GM12801 (cell line): ENCODE results near the gene MAP4K3.

Experiments
- TF ChIP-seq, protein P1 (sequence below): IDR thresholded peaks from one replicate; pipeline ENCODE4 v1.5.1; 2011; ENCODE audit warnings: control low read depth; ENCODE audit not compliant: insufficient read length; ENCODE audit errors: extremely low read depth

Gene MAP4K3

DNA sequence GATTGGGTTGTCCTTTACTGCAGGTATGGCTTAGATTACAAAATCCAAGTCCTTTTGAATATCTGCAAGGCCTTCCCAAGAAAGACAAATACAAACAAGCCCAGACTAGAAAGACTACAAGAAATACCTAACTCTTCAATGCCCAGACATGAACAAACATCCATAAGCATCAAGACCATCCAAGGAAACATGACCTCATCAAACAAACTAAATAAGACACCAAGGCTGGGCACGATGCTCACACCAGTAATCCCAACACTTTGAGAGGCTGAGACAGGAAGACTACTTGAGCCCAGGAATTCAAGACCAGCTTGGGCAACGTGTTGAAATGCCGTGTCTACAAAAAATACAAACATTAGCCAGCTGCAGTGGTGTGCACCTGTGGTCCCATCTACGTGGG, 31.7 kb downstream of the MAP4K3 start:
- TF ChIP-seq, protein P1, sequence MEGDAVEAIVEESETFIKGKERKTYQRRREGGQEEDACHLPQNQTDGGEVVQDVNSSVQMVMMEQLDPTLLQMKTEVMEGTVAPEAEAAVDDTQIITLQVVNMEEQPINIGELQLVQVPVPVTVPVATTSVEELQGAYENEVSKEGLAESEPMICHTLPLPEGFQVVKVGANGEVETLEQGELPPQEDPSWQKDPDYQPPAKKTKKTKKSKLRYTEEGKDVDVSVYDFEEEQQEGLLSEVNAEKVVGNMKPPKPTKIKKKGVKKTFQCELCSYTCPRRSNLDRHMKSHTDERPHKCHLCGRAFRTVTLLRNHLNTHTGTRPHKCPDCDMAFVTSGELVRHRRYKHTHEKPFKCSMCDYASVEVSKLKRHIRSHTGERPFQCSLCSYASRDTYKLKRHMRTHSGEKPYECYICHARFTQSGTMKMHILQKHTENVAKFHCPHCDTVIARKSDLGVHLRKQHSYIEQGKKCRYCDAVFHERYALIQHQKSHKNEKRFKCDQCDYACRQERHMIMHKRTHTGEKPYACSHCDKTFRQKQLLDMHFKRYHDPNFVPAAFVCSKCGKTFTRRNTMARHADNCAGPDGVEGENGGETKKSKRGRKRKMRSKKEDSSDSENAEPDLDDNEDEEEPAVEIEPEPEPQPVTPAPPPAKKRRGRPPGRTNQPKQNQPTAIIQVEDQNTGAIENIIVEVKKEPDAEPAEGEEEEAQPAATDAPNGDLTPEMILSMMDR = no peak

GRCh38 chr2:39403311-39403710, 33.8 kb downstream of the MAP4K3 start:
- TF ChIP-seq, protein P1 = no peak

DNA sequence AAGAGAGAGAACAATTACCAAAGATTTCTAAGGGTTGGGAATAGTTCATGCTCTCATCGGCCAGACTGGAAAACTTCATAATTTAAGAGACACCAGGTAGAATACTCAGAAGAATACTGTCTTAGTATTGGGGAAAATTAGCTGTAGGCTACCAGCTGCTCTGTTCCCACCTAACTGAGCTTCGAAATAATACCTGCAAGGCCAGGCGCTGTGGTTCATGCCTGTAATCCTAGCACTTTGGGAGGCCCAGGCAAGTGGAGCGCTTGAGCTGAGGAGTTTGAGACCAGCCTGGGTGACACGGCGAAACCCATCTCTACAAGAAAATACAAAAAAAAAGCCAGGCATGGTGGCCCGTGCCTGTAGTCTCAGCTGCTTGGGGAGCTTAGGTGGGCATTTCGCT, 35.8 kb downstream of the MAP4K3 start:
- TF ChIP-seq, protein P1 = no peak

DNA sequence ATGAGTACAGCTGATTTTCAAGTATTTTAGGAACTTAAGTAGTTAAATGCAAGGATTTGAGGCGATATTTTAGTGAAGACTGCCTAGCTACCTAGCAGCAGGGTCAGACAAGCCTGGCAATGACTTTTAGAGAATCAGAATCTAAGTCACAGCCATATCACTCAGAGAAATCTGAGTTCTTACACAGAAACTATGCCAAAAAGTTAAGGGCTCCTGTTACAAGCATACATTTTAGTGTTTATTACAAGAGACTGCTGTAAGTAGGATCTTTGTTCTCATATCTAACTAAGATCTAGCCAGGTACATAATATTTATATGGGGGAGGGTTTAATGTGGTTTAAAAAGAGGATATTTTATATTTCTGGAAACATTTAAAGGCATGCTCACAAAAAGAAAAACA, 37.5 kb downstream of the MAP4K3 start:
- TF ChIP-seq, protein P1 = no peak

DNA sequence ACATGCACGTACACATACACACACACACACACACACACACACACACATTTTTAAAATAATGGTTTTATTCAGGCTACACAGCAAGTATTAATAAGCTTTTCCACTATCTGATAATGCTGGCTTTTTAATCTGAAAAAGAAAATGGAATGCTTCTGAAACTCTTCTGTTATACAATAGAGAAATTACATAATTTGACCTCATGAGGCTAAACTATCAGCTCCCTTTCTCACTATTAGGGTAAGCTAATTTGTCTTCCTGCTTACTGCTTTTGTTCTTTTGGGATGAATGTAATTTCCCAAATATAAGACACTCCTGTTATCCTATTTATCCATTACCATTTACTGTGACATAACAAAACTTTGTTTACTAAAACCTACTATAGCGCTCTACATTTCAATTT, 41.8 kb downstream of the MAP4K3 start:
- TF ChIP-seq, protein P1 = no peak

- TF ChIP-seq, protein P1 = no peak
Measured at GRCh38 chr2:39394516-39394961, 42.5 kb downstream of the MAP4K3 start.

DNA sequence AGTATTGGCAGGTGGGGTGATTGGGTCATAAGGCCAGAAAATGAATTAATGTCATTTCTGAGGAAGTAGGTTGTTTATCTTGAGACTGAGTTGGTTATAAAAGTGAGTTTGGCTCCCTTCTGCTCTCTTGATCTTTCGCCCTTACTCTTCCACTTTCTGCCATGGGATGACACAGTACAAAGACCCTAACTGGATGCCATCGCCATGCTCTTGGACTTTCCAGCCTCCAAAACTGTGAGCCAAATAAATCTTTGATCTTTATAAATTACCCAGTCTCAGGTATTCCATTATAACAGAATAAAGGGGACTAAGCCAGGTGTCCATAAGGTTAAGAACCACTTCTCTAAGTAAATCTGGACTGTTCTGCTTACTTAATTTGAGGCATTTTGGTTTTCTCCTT, 44.4 kb downstream of the MAP4K3 start:
- TF ChIP-seq, protein P1 = no peak

DNA sequence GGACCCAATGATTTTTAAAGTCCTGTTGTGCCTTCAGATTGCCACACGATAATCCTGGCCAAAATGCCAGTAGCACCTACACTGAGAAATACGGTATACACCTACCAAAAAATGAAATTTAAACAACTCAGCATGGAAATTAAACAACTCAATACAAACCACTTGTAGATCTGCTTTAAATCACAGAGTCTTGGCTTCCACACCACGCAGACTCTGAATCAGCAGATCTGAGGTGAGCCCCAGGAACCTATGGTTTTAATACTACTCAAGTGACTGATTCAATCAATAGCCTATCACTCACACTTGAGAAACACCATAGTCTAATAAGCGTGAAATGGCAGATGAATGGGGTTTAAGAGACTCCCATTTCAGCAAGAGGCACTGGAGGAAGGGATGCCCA, 46.9 kb downstream of the MAP4K3 start:
- TF ChIP-seq, protein P1 = no peak
